CD4-positive, CD25-positive, alpha-beta regulatory T cell (primary cell): ENCODE data around the gene CHRM3. TPM values are rescaled to one million over a fixed set of nuclear protein-coding genes. Genes with fewer than 3 reads are reported as not detected.

ENCODE experiments used
- ATAC-seq, 2 donors: fragments of 150-1000 bp; cut with Tn5 transposase; one replicate each; pipeline ENCODE4 v1.10.0; 2021; ENCODE audit warnings: low read depth in 2 of 2, moderate number of reproducible peaks in 2 of 2, moderate library complexity in 1 of 2
- DNase-seq, 3 donors: peaks; one replicate each; pipeline versions ENCODE4 v3.0.0 to v3.0.0-alpha.2; 2012 to 2022; ENCODE audit warnings: mixed read lengths in 1 of 3
- H3K27ac ChIP-seq: one replicate; pipeline ENCODE4 v1.7.0; 2013; ENCODE audit warnings: mild to moderate bottlenecking, low read length; ENCODE audit not compliant: insufficient read depth, poor library complexity, severe bottlenecking
- H3K27me3 ChIP-seq: one replicate; pipeline ENCODE4 v1.7.0; 2013; ENCODE audit warnings: low read length; ENCODE audit not compliant: control insufficient read depth, insufficient read depth
- H3K36me3 ChIP-seq: one replicate; pipeline ENCODE4 v1.7.0; 2013; ENCODE audit warnings: mild to moderate bottlenecking, low read length, moderate library complexity; ENCODE audit not compliant: control insufficient read depth, insufficient read depth
- H3K4me1 ChIP-seq: 2 replicates; pipeline ENCODE4 v1.7.0; 2013; ENCODE audit warnings: mild to moderate bottlenecking, low read length; ENCODE audit not compliant: insufficient read depth, control insufficient read depth, poor library complexity, severe bottlenecking
- H3K4me3 ChIP-seq: one replicate; pipeline ENCODE4 v1.7.0; 2013; ENCODE audit warnings: low read depth, mild to moderate bottlenecking, low read length, moderate library complexity
- H3K9me3 ChIP-seq, 2 experiments: 1 replicate in 1 of 2; 2 replicates in 1 of 2; pipeline ENCODE4 v1.7.0; 2013; ENCODE audit warnings: low read length in 2 of 2, mild to moderate bottlenecking in 1 of 2, moderate library complexity in 1 of 2; ENCODE audit not compliant: control insufficient read depth in 2 of 2
- H3K27ac Mint-ChIP-seq, 3 donors: one replicate each; pipeline ENCODE4 v1.8.0; 2020 to 2022; ENCODE audit warnings: mild to moderate bottlenecking in 3 of 3, mixed read lengths in 3 of 3, moderate library complexity in 2 of 3
- H3K27me3 Mint-ChIP-seq: one replicate; pipeline ENCODE4 v1.8.0; 2022; ENCODE audit warnings: mild to moderate bottlenecking, mixed read lengths
- H3K36me3 Mint-ChIP-seq: one replicate; pipeline ENCODE4 v1.8.0; 2020; ENCODE audit warnings: mixed read lengths
- H3K4me1 Mint-ChIP-seq, 4 donors: one replicate each; pipeline ENCODE4 v1.8.0; 2020 to 2022; ENCODE audit warnings: mixed read lengths in 4 of 4, mild to moderate bottlenecking in 1 of 4
- H3K4me3 Mint-ChIP-seq, 4 donors: one replicate each; pipeline ENCODE4 v1.8.0; 2020 to 2022; ENCODE audit warnings: mild to moderate bottlenecking in 4 of 4, mixed read lengths in 4 of 4, moderate library complexity in 3 of 4
- H3K9me3 Mint-ChIP-seq, 7 donors: one replicate each; pipeline ENCODE4 v1.8.0; 2020 to 2022; ENCODE audit warnings: mixed read lengths in 7 of 7, mild to moderate bottlenecking in 3 of 7, moderate library complexity in 2 of 7
- polyA plus RNA-seq, 4 donors: library from polyadenylated mRNA; unstranded; fragments of 300-500 nt; fragmentation: Illumina TruSeq; gene quantifications; one replicate each; pipeline ENCODE4 v1.2.3, GENCODE V29; 2021
- total RNA-seq: library from RNA; stranded (reverse); gene quantifications from one replicate; pipeline ENCODE4 v1.2.3, GENCODE V29; 2022

Gene CHRM3
- total and polyA plus RNA-seq, 5 donors from 2014 or later: 0.13 to 1.3 (median 0.38) TPM

DNA sequence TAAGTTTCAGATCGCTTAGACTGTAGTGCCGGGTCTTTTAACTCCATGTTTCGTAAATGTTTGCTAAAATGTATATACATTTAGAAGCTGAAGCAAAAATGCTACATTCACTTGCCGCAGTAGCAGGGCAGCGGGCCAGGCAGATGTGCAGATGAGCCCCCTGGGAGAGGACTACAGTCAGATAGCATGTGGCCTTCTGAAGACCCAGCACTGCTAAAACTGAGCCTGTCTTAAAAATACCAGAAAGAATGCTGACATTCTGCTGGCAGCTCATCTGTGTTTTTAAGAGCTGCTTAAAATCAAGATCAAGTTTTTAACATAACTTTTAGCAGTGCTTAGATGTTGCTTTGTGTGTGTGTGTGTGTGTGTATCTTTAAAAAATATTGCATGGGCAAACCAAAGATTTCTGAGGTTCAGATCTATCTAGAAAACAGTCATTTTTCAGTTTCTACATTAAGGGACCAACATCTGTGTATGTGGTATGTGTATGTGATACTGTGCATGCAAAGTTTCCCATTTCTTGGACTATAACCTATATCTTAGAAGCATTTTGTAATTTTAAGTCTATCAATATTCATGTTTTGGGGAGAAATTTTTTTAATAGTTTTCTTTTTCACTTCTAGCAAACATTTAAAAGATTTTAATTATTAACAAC, 31.7 kb downstream of the CHRM3 start:
- H3K27ac Mint-ChIP-seq: no peak overlapping the region
- H3K4me3 ChIP-seq: no peak overlapping the region
- no peaks in the 10 kb centered on the region for H3K27me3 Mint-ChIP-seq
- H3K27ac ChIP-seq: no peak overlapping the region
- DNase-seq: no peak
- H3K9me3 Mint-ChIP-seq: no peaks in the 10 kb centered on the region
- H3K4me1 ChIP-seq: no peaks in the 10 kb centered on the region
- no peaks in the 10 kb centered on the region for H3K4me1 Mint-ChIP-seq
- no peaks in the 10 kb centered on the region for H3K9me3 ChIP-seq
- no peaks in the 10 kb centered on the region for H3K36me3 Mint-ChIP-seq
- no peaks in the 10 kb centered on the region for H3K36me3 ChIP-seq
- no peak for ATAC-seq
- H3K27me3 ChIP-seq: no peaks in the 10 kb centered on the region
- no peak overlapping the region for H3K4me3 Mint-ChIP-seq

DNA sequence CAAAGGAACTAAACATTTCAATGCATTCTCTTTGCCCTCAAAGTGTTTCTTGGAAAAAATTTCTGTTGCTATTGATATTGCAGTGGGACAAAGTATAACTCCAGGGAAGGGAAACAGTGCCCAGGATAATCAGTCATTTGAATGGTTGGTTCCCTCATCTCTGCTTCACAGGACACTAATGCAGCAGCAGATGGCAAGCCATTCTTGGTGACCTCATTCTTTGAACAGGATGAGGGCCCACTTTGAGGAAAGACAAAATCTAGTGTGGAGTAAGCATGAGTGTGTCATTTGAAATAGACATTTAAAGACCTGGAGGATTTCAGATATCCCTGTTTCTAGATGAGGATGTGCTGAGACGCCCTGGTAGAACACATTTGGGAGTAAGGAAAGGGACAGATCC, 32.3 kb downstream of the CHRM3 start:
- Histone ChIP-seq H3K4me1 (no peaks in the 10 kb centered on the region), H3K36me3 (no peaks in the 10 kb centered on the region), H3K27ac (no peak overlapping the region), H3K9me3 (no peaks in the 10 kb centered on the region), H3K27me3 (no peaks in the 10 kb centered on the region), H3K4me3 (no peak overlapping the region)
- H3K4me1 Mint-ChIP-seq: no peaks in the 10 kb centered on the region
- H3K27me3 Mint-ChIP-seq: no peaks in the 10 kb centered on the region
- H3K9me3 Mint-ChIP-seq: no peaks in the 10 kb centered on the region
- H3K4me3 Mint-ChIP-seq: no peak overlapping the region
- H3K36me3 Mint-ChIP-seq: no peaks in the 10 kb centered on the region
- no peak overlapping the region for H3K27ac Mint-ChIP-seq
- DNase-seq (no peak), ATAC-seq (no peak)

DNA sequence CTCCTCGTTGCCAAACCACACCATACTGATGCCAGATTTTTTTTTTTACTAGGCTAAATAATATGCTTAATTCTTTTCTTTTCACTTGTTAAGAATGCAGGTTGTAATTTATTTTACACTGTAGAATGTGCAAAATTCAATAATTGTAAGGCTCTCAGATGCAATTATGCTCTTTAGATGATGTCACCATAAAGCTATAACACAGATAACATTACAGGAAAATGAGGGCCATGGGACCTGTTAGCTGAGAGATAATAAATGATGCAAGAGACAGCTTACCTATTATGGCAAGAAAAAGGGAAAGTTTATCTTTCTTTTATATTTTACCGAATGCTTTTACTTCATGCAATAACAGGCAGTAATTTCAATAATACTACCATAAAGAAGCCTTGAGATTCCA, 35.4 kb downstream of the CHRM3 start:
- Mint-ChIP-seq H3K36me3 (no peaks in the 10 kb centered on the region), H3K4me1 (no peaks in the 10 kb centered on the region), H3K4me3 (no peak overlapping the region), H3K9me3 (no peaks in the 10 kb centered on the region), H3K27ac (no peak overlapping the region), H3K27me3 (no peaks in the 10 kb centered on the region)
- Histone ChIP-seq H3K36me3 (no peaks in the 10 kb centered on the region), H3K27me3 (no peaks in the 10 kb centered on the region), H3K27ac (no peak overlapping the region), H3K9me3 (no peaks in the 10 kb centered on the region), H3K4me3 (no peak overlapping the region), H3K4me1 (no peaks in the 10 kb centered on the region)
- ATAC-seq (no peak), DNase-seq (no peak)

DNA sequence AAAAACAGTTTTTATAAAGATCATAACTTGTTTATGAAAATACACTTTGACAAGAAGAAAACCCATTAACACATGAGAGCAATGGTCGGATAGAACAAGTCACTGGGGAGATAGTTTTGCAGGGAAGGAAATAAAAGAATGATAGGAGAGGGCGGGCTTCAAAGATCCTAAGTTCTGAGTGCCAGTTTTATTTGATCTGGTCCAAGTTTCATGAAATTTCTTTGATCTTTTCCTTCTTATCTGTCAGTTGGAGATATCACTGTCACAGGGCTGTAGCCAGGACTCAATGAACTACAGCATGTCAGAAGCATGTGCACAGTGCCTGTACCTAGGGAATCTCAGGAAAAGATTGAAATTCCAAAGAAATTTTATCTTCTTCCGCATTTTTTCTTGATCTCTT, 36.5 kb downstream of the CHRM3 start:
- Mint-ChIP-seq H3K36me3 (no peaks in the 10 kb centered on the region), H3K4me1 (no peaks in the 10 kb centered on the region), H3K4me3 (no peak overlapping the region), H3K27ac (no peak overlapping the region), H3K9me3 (no peaks in the 10 kb centered on the region), H3K27me3 (no peaks in the 10 kb centered on the region)
- Histone ChIP-seq H3K27ac (no peak overlapping the region), H3K36me3 (no peaks in the 10 kb centered on the region), H3K9me3 (no peaks in the 10 kb centered on the region), H3K27me3 (no peaks in the 10 kb centered on the region), H3K4me1 (no peaks in the 10 kb centered on the region), H3K4me3 (no peak overlapping the region)
- no peak for ATAC-seq
- no peak for DNase-seq

DNA sequence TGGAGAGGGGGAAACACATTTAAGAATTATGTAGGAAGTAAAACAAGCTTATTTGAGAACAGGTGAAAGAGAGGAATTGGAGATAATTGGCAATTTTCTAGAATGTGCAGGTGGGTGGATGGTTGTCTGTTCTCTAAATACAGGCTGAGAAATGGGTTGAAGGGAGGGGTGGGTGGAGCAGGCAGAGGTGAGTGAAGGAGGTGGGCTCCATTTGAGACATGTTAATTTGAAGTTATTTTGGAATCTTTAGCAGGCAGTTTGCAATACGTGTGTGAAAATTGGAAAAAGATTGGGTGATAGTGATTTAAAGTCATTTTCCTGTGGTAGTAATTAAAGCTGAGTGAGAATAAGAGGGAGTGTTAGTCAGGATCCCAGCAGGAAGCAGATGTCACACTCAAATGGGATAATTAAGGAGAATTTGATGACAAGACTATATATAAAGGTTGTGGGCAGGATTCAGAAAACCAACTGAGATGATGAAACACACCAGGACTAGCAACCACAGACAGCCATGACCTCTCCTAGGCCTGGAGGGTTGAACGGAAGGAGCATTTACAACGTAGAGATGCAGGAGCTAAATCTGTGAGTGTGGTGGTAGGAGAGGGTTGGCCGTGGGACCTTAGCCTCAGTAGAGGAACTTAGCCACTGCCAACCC, 40.6 kb downstream of the CHRM3 start:
- Histone ChIP-seq H3K36me3 (no peaks in the 10 kb centered on the region), H3K9me3 (no peaks in the 10 kb centered on the region), H3K4me3 (no peak overlapping the region), H3K27ac (no peak overlapping the region), H3K4me1 (no peaks in the 10 kb centered on the region), H3K27me3 (no peaks in the 10 kb centered on the region)
- DNase-seq (no peak), ATAC-seq (no peak)
- Mint-ChIP-seq H3K36me3 (no peaks in the 10 kb centered on the region), H3K4me3 (no peak overlapping the region), H3K4me1 (no peaks in the 10 kb centered on the region), H3K27ac (no peak overlapping the region), H3K9me3 (peaks cover 0 to 2% (median 0%) of the 10 kb centered on the region in 7 donors), H3K27me3 (no peaks in the 10 kb centered on the region)

DNA sequence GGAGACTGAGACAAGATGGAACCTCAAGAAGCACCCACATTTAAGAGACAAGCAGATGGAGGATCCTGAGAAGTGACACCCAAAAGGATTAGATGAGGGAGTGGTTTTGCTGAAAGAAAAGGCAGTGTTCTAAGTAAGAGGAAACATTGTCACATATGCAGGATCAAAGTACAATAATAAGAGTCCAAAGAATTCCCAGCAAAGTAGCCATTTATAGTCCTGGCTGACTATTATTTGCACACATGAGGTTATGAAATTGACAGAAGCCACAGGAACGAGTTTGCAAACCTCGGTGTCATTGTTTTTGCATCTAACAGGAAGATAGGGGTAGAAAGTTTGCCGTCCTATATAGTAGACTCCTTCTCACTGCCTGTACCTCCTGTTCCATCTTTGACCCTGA, 41.3 kb downstream of the CHRM3 start:
- Histone ChIP-seq H3K4me3 (no peak overlapping the region), H3K36me3 (no peaks in the 10 kb centered on the region), H3K9me3 (no peaks in the 10 kb centered on the region), H3K27me3 (no peaks in the 10 kb centered on the region), H3K27ac (no peak overlapping the region), H3K4me1 (no peaks in the 10 kb centered on the region)
- Mint-ChIP-seq H3K27ac (no peak overlapping the region), H3K27me3 (no peaks in the 10 kb centered on the region), H3K4me3 (no peak overlapping the region), H3K36me3 (no peaks in the 10 kb centered on the region), H3K4me1 (no peaks in the 10 kb centered on the region), H3K9me3 (peaks cover 0 to 2% (median 0%) of the 10 kb centered on the region in 7 donors)
- DNase-seq: no peak
- no peak for ATAC-seq

DNA sequence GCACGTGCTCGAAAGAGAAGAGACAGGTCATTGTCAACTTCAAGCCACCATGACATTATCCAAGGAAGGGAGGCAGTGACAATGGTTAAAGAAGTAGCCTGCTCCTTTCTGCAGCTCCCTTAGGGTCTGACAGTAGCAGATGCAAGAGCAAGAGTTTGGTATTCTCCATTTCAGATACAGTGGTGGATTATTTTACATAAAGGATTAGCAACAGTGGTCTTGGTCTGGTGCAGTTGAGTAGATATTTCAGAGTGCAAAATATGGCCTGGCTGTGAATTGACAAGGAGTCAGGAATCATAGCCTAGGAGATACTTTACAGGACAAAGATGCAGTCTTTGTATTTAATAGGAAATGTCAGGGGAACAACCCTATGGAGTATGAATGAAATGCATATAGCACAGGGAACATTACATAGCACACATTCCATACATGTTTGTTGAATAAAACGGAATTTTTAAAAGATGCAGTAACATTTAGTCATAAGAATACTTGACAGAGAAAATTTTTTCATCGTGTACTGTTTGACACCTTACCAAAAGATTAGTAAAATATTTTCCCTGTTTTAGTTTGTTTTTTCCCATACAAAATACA, 41.8 kb downstream of the CHRM3 start:
- H3K9me3 ChIP-seq: no peaks in the 10 kb centered on the region
- no peak overlapping the region for H3K4me3 ChIP-seq
- H3K27me3 ChIP-seq: no peaks in the 10 kb centered on the region
- Mint-ChIP-seq H3K27ac (no peak overlapping the region), H3K4me1 (no peaks in the 10 kb centered on the region), H3K27me3 (no peaks in the 10 kb centered on the region), H3K36me3 (no peaks in the 10 kb centered on the region), H3K9me3 (peaks cover 0 to 2% (median 0%) of the 10 kb centered on the region in 7 donors), H3K4me3 (no peak overlapping the region)
- no peak for DNase-seq
- no peak overlapping the region for H3K27ac ChIP-seq
- no peak for ATAC-seq
- H3K4me1 ChIP-seq: no peaks in the 10 kb centered on the region
- no peaks in the 10 kb centered on the region for H3K36me3 ChIP-seq

DNA sequence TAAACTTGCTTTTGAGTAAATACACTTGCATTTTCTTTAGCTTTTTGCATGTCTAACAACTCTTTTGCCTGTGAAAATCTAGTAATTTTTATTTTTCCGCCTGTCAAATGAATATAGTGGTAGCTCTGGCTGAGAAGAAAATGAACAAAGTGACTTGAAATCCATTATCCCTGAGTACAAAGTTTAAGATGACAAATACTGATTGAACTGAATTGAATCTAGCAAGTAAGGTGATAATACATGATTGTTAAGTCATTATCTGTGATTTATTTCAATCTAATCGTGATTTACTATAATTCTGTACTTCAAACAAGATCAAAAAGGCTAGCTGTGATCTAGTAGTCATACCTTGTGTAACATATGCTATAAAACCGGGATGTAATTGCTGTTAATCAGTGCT, 42.8 kb downstream of the CHRM3 start:
- ATAC-seq (no peak), DNase-seq (no peak)
- H3K27me3 ChIP-seq: no peaks in the 10 kb centered on the region
- Mint-ChIP-seq H3K27ac (no peak overlapping the region), H3K9me3 (peaks cover 0 to 2% (median 0%) of the 10 kb centered on the region in 7 donors), H3K4me3 (no peak overlapping the region), H3K4me1 (no peaks in the 10 kb centered on the region), H3K36me3 (no peaks in the 10 kb centered on the region), H3K27me3 (no peaks in the 10 kb centered on the region)
- H3K27ac ChIP-seq: no peak overlapping the region
- no peaks in the 10 kb centered on the region for H3K36me3 ChIP-seq
- H3K4me1 ChIP-seq: no peaks in the 10 kb centered on the region
- no peak overlapping the region for H3K4me3 ChIP-seq
- no peaks in the 10 kb centered on the region for H3K9me3 ChIP-seq
